22Rv1 (cell line): ENCODE data around the gene NFIL3.

Source experiments
- CTCF ChIP-seq: fragments of 450-650 bp; IDR thresholded peaks from 2 replicates; pipeline ENCODE4 v1.5.1; 2017; ENCODE audit warnings: mild to moderate bottlenecking
- ZFX ChIP-seq: fragments of 450-650 bp; IDR thresholded peaks from 2 replicates; pipeline ENCODE4 v1.6.1; 2017; ENCODE audit warnings: antibody characterized with exemption, borderline replicate concordance

GRCh38 chr9:91426123-91426745, 2.6 kb upstream of the NFIL3 start:
- TF ChIP-seq CTCF (peak; percentile 68), ZFX (no peak)
